HL-60 (cell line): ENCODE results near the gene MCCD1.
"Not testable (repeated sequence)": the region's sequence is repeated elsewhere in the genome, so short reads cannot be mapped to it uniquely, and the experiment has no call there.

Experiments
- DNase-seq, 2 experiments: peaks; one replicate each; pipeline ENCODE4 v3.0.0-alpha.2; 2010 to 2020; ENCODE audit warnings: low read depth in 1 of 2, low spot score in 1 of 2
- H3K27ac ChIP-seq: fragments of 250-450 bp; sonication (Bioruptor Pico); replicated peaks from 2 replicates; pipeline ENCODE4 v1.5.1; 2020; ENCODE audit warnings: mild to moderate bottlenecking, moderate library complexity
- H3K27me3 ChIP-seq: fragments of 250-450 bp; sonication (Bioruptor Pico); 2 replicates; pipeline ENCODE4 v1.5.1; 2021; ENCODE audit warnings: mild to moderate bottlenecking, moderate library complexity; ENCODE audit not compliant: insufficient read depth, poor library complexity, severe bottlenecking
- H3K4me3 ChIP-seq: replicated peaks from 2 replicates; pipeline ENCODE4 v1.5.1; 2011; ENCODE audit warnings: mild to moderate bottlenecking, control low read depth, low read length; ENCODE audit not compliant: insufficient read depth
- GABPA ChIP-seq: IDR thresholded peaks from 2 replicates; pipeline ENCODE4 v1.6.1; 2012; ENCODE audit warnings: low read depth
- POLR2AphosphoS5 ChIP-seq: IDR thresholded peaks from 2 replicates; pipeline ENCODE4 v1.6.1; 2012; ENCODE audit warnings: low read depth
- SPI1 ChIP-seq: IDR thresholded peaks from 2 replicates; pipeline ENCODE4 v1.6.1; 2012; ENCODE audit warnings: low read depth, mild to moderate bottlenecking, borderline replicate concordance
- TF ChIP-seq, protein P1 (sequence below): IDR thresholded peaks from one replicate; pipeline ENCODE4 v1.5.1; 2011; ENCODE audit warnings: low read length, control low read depth, inconsistent platforms; ENCODE audit not compliant: insufficient read depth
- TF ChIP-seq, protein P2 (sequence below): IDR thresholded peaks from 2 replicates; pipeline ENCODE4 v1.6.1; 2012; ENCODE audit warnings: low read depth; ENCODE audit not compliant: insufficient replicate concordance

The MCCD1 gene

DNA sequence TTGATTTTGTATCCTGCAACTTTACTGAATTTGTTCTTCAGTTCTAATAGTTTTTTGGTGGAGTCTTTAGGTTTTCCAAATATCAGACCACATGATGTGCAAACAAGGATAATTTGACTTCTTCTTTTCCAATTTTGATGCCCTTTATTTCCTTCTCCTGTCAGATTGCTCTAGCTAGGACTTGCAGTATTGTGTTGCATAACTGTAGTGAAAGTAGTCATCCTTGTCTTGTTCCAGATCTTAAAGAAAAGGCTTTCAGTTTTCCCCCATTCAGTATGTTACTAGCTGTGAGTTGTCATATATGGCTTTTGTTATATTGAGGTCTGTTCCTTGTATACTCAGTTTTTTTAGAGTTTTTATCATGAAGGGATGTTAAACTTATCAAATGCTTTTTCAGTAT lies 26.2 kb upstream of the MCCD1 start:
- no peaks in the 10 kb centered on the region for H3K27me3 ChIP-seq
- no peak overlapping the region for H3K27ac ChIP-seq
- no peak for TF ChIP-seq POLR2AphosphoS5
- TF ChIP-seq, protein P1, sequence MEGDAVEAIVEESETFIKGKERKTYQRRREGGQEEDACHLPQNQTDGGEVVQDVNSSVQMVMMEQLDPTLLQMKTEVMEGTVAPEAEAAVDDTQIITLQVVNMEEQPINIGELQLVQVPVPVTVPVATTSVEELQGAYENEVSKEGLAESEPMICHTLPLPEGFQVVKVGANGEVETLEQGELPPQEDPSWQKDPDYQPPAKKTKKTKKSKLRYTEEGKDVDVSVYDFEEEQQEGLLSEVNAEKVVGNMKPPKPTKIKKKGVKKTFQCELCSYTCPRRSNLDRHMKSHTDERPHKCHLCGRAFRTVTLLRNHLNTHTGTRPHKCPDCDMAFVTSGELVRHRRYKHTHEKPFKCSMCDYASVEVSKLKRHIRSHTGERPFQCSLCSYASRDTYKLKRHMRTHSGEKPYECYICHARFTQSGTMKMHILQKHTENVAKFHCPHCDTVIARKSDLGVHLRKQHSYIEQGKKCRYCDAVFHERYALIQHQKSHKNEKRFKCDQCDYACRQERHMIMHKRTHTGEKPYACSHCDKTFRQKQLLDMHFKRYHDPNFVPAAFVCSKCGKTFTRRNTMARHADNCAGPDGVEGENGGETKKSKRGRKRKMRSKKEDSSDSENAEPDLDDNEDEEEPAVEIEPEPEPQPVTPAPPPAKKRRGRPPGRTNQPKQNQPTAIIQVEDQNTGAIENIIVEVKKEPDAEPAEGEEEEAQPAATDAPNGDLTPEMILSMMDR = no peak
- TF ChIP-seq, protein P2, sequence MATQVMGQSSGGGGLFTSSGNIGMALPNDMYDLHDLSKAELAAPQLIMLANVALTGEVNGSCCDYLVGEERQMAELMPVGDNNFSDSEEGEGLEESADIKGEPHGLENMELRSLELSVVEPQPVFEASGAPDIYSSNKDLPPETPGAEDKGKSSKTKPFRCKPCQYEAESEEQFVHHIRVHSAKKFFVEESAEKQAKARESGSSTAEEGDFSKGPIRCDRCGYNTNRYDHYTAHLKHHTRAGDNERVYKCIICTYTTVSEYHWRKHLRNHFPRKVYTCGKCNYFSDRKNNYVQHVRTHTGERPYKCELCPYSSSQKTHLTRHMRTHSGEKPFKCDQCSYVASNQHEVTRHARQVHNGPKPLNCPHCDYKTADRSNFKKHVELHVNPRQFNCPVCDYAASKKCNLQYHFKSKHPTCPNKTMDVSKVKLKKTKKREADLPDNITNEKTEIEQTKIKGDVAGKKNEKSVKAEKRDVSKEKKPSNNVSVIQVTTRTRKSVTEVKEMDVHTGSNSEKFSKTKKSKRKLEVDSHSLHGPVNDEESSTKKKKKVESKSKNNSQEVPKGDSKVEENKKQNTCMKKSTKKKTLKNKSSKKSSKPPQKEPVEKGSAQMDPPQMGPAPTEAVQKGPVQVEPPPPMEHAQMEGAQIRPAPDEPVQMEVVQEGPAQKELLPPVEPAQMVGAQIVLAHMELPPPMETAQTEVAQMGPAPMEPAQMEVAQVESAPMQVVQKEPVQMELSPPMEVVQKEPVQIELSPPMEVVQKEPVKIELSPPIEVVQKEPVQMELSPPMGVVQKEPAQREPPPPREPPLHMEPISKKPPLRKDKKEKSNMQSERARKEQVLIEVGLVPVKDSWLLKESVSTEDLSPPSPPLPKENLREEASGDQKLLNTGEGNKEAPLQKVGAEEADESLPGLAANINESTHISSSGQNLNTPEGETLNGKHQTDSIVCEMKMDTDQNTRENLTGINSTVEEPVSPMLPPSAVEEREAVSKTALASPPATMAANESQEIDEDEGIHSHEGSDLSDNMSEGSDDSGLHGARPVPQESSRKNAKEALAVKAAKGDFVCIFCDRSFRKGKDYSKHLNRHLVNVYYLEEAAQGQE = no peak
- TF ChIP-seq GABPA = no peak
- no peak for TF ChIP-seq SPI1
- no peak for DNase-seq
- H3K4me3 ChIP-seq = no peak overlapping the region

DNA sequence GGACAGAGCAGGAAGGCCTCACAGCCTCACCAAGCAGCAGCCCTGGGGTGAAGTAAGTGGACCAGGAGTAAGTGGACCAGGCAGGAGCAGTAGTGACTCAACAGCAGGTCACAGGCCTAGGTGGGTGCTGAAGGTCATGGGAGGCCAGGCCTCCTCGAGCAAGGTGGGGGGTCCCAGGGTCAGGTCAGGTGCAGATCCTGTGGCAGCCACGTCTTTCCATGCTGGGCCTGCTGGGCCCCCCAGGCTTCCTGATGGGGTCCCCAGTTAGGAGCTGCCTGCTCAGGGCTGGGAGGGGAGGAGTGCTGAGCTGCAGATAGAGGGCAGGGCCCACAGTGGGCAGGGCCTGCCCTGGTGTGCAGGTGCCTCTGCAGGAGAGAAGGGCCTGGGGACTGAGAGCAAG lies 19.7 kb upstream of the MCCD1 start:
- DNase-seq, H3K27me3 ChIP-seq, H3K27ac ChIP-seq, H3K4me3 ChIP-seq: not testable (repeated sequence)

DNA sequence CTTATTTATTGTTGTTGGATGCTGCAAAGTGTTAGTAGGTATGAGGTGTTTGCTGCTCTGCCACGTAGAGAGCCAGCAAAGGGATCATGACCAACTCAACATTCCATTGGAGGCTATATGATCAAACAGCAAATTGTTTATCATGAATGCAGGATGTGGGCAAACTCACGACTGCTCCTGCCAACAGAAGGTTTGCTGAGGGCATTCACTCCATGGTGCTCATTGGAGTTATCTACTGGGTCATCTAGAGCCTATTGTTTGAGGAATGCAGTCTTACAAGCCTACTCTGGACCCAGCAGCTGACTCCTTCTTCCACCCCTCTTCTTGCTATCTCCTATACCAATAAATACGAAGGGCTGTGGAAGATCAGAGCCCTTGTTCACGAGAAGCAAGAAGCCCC lies 18.8 kb upstream of the MCCD1 start:
- DNase-seq = no peak
- no peak overlapping the region for H3K27ac ChIP-seq
- TF ChIP-seq POLR2AphosphoS5 = no peak
- TF ChIP-seq, protein P2 = no peak
- TF ChIP-seq, protein P1 = no peak
- no peak for TF ChIP-seq SPI1
- TF ChIP-seq GABPA = no peak
- no peaks in the 10 kb centered on the region for H3K27me3 ChIP-seq
- no peak overlapping the region for H3K4me3 ChIP-seq

DNA sequence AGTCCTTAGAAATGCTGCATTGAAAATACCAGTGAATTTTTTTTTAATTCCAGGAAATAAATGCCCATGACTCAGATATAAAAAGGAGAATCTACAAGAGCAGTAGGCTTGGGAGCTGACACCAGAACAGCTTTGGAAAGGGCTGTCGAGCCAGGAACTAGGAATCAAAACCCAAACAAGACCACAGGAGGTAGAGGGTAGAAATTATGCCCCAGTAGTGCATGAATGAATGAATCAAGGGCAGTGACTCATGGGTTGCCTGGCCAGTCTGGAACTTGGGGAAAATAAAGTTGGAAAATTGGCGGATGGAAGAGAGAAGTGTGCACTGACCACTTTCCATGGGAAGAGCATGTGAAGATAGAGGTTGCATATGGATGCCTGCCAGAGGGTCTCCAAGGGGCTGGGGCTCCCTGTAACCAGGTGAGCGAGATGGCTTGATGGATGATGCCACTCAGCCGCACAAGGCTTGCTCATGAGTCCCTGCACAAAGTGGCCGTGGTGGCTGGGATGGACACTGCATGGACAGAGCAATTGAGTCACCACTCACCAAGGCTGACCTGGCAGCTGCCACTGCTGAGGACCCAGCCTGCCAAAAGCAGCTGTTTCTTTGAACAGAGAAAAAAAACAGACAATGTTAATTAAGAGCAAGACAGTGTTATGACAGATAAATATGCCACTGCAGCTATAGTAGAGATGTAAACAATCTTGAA lies 15.2 kb upstream of the MCCD1 start:
- DNase-seq = no peak
- Histone ChIP-seq H3K27me3 (no peaks in the 10 kb centered on the region), H3K4me3 (no peak overlapping the region), H3K27ac (no peak overlapping the region)
- TF ChIP-seq POLR2AphosphoS5 (no peak), SPI1 (no peak), GABPA (no peak)
- TF ChIP-seq, protein P1 = no peak
- TF ChIP-seq, protein P2 = no peak
